ENCODE results near the gene CYP27C1.
"Not testable (repeated sequence)": the region's sequence is repeated elsewhere in the genome, so short reads cannot be mapped to it uniquely, and the experiment has no call there.

CYP27C1 gene

GRCh38 chr2:127224135-127224534, 4.0 kb upstream of the CYP27C1 start:
- DNase-seq = not testable (repeated sequence)

- no peak for DNase-seq
Measured at GRCh38 chr2:127220768-127221527, 849 bp upstream of the CYP27C1 start.

- no peak for DNase-seq
Measured at GRCh38 chr2:127219171-127220070, 678 bp downstream of the CYP27C1 start.

- DNase-seq = no peak
Measured at GRCh38 chr2:127218812-127219170, 1.3 kb downstream of the CYP27C1 start.

DNA sequence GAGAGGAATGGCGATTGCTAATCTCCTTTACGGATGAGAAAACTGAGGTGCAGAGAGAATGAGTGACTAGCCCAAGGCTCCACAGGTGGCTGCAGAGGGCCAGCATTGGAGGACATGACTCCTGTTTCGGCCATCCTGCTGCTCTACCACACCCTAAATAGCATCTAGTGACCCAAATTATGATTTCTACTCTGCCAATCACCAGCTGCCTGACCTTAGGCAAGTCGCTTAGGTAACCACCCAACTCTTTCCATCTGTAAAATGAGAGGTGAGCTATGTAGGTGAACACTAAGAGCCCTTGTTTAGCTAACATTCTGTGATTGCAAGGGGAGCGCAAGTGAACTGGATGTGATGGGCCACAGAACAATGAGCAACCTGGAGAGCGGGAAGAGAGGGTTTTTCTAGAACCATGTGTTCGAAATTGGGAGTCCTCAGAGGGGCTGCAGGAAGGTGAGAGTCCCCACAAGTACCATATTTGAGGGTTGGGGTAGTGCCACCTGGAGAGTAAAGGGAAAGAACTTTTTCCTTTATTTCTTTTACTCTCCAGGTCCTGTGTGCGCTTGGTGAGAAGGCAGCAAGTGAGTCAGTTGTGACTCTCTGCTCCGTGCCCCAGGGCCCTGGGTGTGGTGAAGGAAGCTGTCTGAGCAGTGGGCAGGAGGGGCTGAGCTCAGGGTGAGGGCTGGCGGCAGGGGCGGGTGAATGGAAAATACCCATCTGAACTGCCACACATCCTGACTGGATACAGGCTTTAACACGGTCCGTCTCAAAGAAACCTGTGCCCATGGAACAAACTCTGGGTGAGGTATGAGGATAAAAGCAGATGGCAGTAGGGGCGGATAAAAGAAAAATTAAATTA, 2.4 kb downstream of the CYP27C1 start:
- DNase-seq = no peak

DNA sequence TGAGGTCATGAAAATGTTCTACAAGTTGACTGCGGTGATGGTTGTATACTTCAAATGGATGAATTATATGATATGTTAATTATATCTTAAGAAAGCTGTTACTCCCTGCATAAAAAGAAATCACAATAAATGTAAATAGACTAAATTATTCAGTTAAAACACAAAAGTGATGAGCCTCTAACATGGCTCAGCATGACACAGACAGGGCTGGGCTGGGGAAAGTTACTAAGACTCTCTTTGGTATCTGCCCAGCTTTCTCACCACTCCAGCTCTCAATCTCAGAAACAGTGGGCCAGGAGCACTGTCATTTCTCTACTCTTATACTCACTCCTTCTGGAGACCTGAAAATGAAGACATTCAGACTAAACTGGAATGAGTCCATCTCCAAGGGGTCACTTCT, 3.5 kb downstream of the CYP27C1 start:
- DNase-seq = no peak

- DNase-seq = no peak
Measured at GRCh38 chr2:127216095-127216494, 4.0 kb downstream of the CYP27C1 start.

DNA sequence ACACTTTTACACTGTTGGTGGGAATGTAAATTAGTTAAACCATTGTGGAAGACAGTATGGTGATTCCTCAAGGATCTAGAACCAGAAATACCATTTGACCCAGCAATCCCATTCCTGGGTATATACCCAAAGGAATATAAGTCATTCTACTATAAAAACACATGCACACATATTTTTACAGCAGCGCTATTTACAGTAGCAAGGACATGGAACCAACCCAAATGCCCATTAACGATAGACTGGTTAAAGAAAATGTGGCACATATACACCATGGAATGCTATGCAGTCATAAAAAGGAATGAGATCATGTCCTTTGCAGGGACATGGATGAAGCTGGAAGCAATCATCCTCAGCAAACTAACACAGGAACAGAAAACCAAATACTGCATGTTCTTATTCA, 5.9 kb downstream of the CYP27C1 start:
- not testable (repeated sequence) for DNase-seq

DNA sequence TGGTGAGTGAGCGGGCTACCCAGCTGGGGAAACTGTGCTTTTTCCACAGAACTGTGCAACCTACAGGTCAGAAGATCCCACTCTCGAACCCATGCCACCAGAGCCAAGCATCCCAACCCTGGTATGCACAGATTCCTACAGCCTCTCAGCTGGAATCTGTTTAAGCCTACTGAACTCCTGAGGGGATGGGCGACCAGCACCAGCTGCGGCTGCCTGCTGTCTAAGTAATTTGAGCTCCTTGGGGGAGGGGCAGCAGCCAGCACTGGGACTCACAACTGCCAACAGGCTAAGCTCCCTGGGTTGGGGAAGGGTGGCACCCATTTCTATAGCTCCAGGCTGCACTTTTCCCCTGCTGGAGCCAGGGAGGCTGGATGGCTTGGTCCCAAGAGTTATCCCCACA, 11.8 kb downstream of the CYP27C1 start:
- DNase-seq = peak; percentile 74

DNA sequence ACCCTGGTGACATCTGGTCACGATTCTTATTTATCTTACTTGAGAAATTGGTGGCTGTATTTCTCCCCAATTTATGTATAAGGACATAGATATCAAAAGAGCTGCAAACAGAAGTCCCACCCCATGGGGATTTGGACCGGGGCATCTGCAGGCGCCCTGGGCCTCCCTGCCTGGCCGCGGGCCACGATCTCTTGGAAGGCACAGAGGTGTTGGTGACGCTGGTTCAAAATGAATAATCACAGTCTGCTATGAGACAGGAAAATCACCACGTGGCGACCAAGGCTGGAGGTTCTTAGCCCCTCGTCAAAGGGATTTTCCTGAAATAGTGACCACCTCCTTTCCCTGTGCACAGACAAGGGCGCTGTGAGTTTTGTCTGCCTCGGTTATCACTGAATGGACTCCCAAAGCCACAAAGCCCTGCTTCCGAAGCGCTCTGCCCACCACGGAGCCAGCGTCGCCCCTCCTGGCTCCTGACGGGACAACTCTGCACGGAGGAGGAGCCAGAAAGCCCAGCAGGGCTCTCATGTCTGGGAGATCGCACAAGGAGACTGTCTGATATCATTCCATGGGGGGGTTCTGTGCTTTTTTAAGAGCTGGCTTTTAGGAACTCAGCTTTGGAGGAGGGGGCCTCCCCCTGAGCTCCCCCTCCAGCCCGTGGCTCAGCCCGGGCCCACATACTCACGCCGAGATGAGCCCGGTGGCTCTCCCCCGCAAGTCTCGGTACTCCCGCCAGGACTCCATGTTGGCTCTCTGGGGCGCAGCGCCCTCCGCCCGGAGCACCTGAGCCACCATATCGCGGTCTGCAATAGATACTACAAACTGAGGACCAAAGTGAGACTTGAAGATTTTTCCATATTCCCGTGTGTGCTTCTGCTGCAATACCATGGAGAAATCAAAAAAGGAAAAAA, 14.6 kb downstream of the CYP27C1 start:
- no peak for DNase-seq

- no peak for DNase-seq
Measured at GRCh38 chr2:127201452-127201851, 18.6 kb downstream of the CYP27C1 start.

DNA sequence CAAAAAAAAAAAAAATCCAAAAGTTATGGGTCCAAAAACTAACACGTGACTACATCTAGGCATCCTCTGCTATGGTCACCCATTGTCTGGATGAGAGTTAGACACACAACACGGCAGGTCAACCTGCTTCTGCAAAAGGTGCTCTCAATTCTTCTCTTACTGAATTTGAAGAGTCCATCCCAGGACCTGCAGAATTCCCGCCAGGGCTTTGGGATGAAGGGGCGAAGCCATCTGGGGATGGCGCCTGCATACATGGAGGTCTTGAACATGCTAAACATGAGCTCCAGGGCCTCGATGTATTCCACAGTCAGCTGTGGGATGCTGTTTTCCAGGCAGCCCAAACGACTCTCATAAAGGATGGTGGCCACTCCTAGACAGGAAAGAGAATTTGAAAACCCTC, 19.1 kb downstream of the CYP27C1 start:
- DNase-seq = no peak

- no peak for DNase-seq
Measured at GRCh38 chr2:127199223-127199622, 20.9 kb downstream of the CYP27C1 start.

DNA sequence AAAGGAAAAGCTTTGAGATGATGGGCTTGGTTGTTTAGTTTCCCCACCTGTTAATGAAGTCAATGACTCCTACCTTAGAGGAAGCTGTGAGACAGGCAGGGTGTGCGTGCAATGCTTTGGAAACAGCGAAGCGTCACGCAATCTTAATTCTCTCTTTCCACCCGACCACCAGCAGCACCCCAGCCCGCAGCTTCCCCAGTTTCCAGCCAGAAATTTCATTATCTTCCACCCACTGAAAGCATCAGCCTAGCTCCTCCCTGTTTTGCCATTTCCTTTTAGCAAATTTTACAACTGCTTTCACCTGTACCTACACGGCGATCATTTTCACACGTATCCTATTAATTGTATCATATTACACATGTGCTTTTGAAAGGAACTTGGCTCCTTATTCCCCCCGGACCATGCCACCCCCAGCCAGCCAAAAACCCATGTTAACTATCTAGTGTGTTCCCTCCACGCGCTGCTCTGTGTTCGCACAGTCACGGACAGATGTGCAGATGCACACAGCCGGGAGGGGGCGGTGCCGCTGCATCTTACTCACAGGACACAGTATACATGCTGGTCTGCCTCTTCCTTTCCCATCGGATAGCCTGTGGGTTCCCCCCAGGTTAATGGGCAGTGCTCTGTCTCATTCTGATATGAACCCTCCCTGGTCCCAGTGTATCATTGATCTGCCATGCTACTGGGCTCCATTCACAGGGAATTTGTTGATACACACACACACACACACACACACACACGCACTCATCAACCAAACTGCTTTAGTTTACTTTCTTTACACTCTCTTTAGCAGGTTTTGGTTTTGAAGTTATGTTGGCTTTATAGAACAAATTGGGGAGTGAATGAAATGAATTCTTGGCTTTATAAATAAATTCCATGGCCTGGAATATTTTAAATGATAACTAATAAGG, 22.4 kb downstream of the CYP27C1 start:
- peak; percentile 68 for DNase-seq

- DNase-seq = no peak
Measured at GRCh38 chr2:127196998-127197397, 23.1 kb downstream of the CYP27C1 start.

- DNase-seq = no peak
Measured at GRCh38 chr2:127196549-127196948, 23.6 kb downstream of the CYP27C1 start.

DNA sequence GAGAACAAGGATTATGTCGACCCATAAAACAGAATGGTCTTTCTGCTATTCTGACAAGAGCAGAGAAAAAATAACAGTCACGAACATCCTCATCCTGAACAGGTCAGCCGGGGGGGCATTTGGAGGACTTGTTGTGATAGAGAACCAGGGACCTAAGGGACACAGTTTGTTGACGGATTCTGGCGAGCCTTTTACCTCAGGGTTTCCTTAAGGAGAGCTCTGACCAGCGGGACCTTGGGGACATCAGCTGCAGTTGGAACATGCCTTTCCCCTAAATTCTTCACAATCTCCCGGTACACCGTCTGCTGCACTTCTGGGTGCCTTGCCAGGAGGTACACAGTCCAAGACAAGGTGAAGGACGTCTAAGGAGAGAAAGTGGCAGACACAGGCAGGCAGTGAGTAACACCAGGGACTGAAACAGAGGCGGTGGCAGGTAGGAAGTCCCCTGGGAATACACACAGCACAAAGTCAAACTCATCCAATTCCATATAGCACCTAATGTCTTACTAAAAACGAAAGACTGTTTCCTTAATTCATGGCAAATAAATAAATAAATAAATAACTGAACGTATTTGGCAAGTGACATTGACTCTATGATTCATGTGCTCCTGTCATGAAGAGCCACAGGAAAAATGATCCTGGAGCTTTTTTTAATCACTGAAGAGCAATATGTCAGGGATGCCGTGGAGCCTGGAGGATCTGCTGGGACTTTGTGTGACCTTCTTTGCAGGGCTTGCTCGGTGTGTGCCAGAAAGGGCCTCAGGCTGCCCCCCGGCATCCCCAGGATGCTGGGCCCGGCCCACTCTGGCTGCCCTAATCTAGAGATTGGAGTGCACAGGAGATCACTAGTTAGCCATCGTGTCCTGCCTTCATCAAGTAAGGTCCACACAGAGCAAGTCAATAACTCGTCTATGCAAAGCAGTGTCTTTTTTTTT, 24.7 kb downstream of the CYP27C1 start:
- DNase-seq = no peak

GRCh38 chr2:127194447-127194846, 25.7 kb downstream of the CYP27C1 start:
- DNase-seq = no peak

DNA sequence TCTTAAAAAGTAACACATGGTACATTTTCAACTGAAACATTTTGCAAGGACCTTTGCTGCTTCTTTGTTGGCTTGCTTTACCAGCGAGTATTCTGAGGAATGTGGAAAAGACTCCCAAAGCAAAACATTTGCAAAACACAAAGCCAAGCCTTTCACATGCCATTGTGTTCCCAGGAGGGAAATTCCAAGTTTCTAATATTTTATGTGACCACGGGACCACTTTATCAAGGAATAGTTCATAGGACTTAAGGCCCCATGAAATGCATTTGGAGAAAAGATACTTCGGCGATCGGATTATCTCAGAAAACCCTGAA, 26.2 kb downstream of the CYP27C1 start:
- DNase-seq = peak; percentile 84

Measured in fibroblast of skin of abdomen (primary cell).